ENCODE results near the gene UNC45A. TPM values are rescaled to one million over a fixed set of nuclear protein-coding genes. Genes with fewer than 3 reads are reported as not detected.

The UNC45A gene
- total and polyA plus RNA-seq, 2 of the 13 experiments (the other 11 are each of a cell fraction or from before 2014, with no cell fraction given), result 33.8 to 39.7 TPM

- TSS peak; percentile 49 for BruUV-seq (replicated peaks)
- peaks cover 0 to 1% of the 10 kb centered on the region in 2 experiments; a peak in 1 of 5 replicates for H3K27me3 ChIP-seq (ENCODE audit: control insufficient read depth in 1 of 2, insufficient read depth in 2 of 2, low read length in 2 of 2)
- DNase-seq (ENCODE audit: low spot score), result peak; percentile 64
- no peaks in the 10 kb centered on the region for H3K79me2 ChIP-seq (ENCODE audit: insufficient read depth, low read length)
- ChIA-PET CTCF (ENCODE audit: low intra/inter-chr PET ratio, low total read pairs) (interaction anchor here (0.7 to 1.9 kb wide), 2 partner anchors 29 to 33 kb away, joined by 3 to 5 read pairs; partner anchors contain the start of gene UNC45A), POLR2A (interaction anchor here (1.0 to 4.4 kb wide), 10 partner anchors 9 to 185 kb away, joined by 3 to 45 read pairs (median 8); partner anchors contain the start of genes BLM, FES, HDDC3 and RCCD1)
- H3K9ac ChIP-seq (ENCODE audit: insufficient read depth, low read depth, low read length), result peak overlapping the region; percentile 77
- peak; percentile 85 for ATAC-seq
- H3K36me3 ChIP-seq (replicated peaks in 1 of 2; ENCODE audit: control insufficient read depth in 1 of 2, insufficient read depth in 2 of 2, low read length in 2 of 2), result peaks cover 7 to 21% of the 10 kb centered on the region in 2 experiments; a peak in 4 of 5 replicates
- peak overlapping the region; percentile 64 for H3K27ac ChIP-seq (ENCODE audit: extremely low read length, insufficient read depth, low read length)
- H2AFZ ChIP-seq (ENCODE audit: low read length), result peak overlapping the region; percentile 77
- no peaks in the 10 kb centered on the region for H4K20me1 ChIP-seq (ENCODE audit: insufficient read depth, low read length)
- WGBS (ENCODE audit: low lambda C conversion rate), result 5% methylated on average over 3 of the region's 71 CpGs
- H3K4me3 ChIP-seq (replicated peaks in 1 of 3; ENCODE audit: insufficient read depth in 1 of 3, low read depth in 2 of 3, low read length in 3 of 3), result peak overlapping the region; percentile 71 to 89 (median 81)
- FAIRE-seq, result peak; percentile 51
- intact Hi-C loops (cut with micrococcal nuclease; ENCODE audit: unreplicated experiment), result loop anchor here (1.0 kb wide), 1 partner anchor 32 kb away; no protein-coding TSS in a partner anchor
- peaks cover 20% of the 10 kb centered on the region for H3K4me1 ChIP-seq (ENCODE audit: insufficient read depth, low read length)
- H3K4me2 ChIP-seq (ENCODE audit: low read depth, low read length), result peak overlapping the region; percentile 83
- H3K9me3 ChIP-seq (ENCODE audit: low read length), result no peaks in the 10 kb centered on the region
- in situ Hi-C loops (cut with HindIII; ENCODE audit: extremely low pct_ligation_motif_present, low pct_unique_long_range_greater_than_20kb), result no loop called here
- TF ChIP-seq ZNF580 (CRISPR knock-in tag; IDR thresholded peaks at IDR 0.05; ENCODE audit: borderline replicate concordance, low read depth), result peak; percentile 88; the same call in 1 of the 2 replicates
- TF ChIP-seq RARG (CRISPR knock-in tag; IDR thresholded peaks at IDR 0.05; ENCODE audit: low read depth), result no peak
- peak; percentile 53; the same call in 1 of the 2 replicates for TF ChIP-seq ATF3 (CRISPR knock-in tag; IDR thresholded peaks at IDR 0.05)
- peak; percentile 28; the same call in 1 of the 2 replicates for TF ChIP-seq SIN3A (IDR thresholded peaks at IDR 0.05; ENCODE audit: borderline replicate concordance, low read depth, low read length)
- TF ChIP-seq, protein P1, sequence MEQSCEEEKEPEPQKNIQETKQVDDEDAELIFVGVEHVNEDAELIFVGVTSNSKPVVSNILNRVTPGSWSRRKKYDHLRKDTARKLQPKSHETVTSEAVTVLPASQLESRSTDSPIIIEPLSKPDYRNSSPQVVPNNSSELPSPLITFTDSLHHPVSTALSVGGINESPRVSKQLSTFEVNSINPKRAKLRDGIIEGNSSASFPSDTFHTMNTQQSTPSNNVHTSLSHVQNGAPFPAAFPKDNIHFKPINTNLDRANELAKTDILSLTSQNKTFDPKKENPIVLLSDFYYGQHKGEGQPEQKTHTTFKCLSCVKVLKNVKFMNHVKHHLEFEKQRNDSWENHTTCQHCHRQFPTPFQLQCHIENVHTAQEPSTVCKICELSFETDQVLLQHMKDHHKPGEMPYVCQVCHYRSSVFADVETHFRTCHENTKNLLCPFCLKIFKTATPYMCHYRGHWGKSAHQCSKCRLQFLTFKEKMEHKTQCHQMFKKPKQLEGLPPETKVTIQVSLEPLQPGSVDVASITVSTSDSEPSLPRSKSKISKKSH (CRISPR knock-in tag; IDR thresholded peaks at IDR 0.05; ENCODE audit: borderline replicate concordance), result 0 out of 2 replicates have a peak, but pooled peaks have one; percentile 28
- no peak for TF ChIP-seq PAF1 (CRISPR knock-in tag; IDR thresholded peaks at IDR 0.05)
- peak; percentile 75; the same call in 1 of the 2 replicates for TF ChIP-seq ZNF124 (CRISPR knock-in tag; IDR thresholded peaks at IDR 0.05)
- no peak for TF ChIP-seq SMYD3 (CRISPR knock-in tag; IDR thresholded peaks at IDR 0.05)
- TF ChIP-seq, protein P2, sequence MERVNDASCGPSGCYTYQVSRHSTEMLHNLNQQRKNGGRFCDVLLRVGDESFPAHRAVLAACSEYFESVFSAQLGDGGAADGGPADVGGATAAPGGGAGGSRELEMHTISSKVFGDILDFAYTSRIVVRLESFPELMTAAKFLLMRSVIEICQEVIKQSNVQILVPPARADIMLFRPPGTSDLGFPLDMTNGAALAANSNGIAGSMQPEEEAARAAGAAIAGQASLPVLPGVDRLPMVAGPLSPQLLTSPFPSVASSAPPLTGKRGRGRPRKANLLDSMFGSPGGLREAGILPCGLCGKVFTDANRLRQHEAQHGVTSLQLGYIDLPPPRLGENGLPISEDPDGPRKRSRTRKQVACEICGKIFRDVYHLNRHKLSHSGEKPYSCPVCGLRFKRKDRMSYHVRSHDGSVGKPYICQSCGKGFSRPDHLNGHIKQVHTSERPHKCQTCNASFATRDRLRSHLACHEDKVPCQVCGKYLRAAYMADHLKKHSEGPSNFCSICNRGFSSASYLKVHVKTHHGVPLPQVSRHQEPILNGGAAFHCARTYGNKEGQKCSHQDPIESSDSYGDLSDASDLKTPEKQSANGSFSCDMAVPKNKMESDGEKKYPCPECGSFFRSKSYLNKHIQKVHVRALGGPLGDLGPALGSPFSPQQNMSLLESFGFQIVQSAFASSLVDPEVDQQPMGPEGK (CRISPR knock-in tag; IDR thresholded peaks at IDR 0.05), result 0 out of 2 replicates have a peak, but pooled peaks have one; percentile 27
- TF ChIP-seq, protein P3, sequence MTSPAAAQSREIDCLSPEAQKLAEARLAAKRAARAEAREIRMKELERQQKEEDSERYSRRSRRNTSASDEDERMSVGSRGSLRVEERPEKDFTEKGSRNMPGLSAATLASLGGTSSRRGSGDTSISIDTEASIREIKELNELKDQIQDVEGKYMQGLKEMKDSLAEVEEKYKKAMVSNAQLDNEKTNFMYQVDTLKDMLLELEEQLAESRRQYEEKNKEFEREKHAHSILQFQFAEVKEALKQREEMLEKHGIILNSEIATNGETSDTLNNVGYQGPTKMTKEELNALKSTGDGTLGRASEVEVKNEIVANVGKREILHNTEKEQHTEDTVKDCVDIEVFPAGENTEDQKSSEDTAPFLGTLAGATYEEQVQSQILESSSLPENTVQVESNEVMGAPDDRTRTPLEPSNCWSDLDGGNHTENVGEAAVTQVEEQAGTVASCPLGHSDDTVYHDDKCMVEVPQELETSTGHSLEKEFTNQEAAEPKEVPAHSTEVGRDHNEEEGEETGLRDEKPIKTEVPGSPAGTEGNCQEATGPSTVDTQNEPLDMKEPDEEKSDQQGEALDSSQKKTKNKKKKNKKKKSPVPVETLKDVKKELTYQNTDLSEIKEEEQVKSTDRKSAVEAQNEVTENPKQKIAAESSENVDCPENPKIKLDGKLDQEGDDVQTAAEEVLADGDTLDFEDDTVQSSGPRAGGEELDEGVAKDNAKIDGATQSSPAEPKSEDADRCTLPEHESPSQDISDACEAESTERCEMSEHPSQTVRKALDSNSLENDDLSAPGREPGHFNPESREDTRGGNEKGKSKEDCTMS (CRISPR knock-in tag; conservative IDR thresholded peaks at IDR 0.05), result no peak
- peak; percentile 40; the same call in 1 of the 2 replicates for TF ChIP-seq ZNF724P (CRISPR knock-in tag; IDR thresholded peaks at IDR 0.05; ENCODE audit: borderline replicate concordance)
- peak in 1 of 2 experiments; percentile 65; a peak in 1 of 4 replicates for TF ChIP-seq KLF16 (CRISPR knock-in tag; IDR thresholded peaks at IDR 0.05)
- TF ChIP-seq BCL6 (CRISPR knock-in tag; IDR thresholded peaks at IDR 0.05), result peak; percentile 85
- TF ChIP-seq ZFP41 (CRISPR knock-in tag; IDR thresholded peaks at IDR 0.05; ENCODE audit: borderline replicate concordance), result no peak
- 0 out of 2 replicates have a peak, but pooled peaks have one; percentile 23 for TF ChIP-seq RARA (CRISPR knock-in tag; IDR thresholded peaks at IDR 0.05)
Observed at GRCh38 chr15:90902040-90902839, 32.8 kb upstream of the UNC45A start.

Data from HepG2 (cell line).